Smooth muscle cell (in vitro differentiated cells): ENCODE measurements around the gene NEO1. TPM values are rescaled to one million over a fixed set of nuclear protein-coding genes. Genes with fewer than 3 reads are reported as not detected.

ENCODE experiments used
- DNase-seq: peaks from one replicate; lab custom pipeline; 2025; ENCODE audit not compliant: unreplicated experiment; lab: John Stamatoyannopoulos, UW
- H2AFZ ChIP-seq: fragments of 200-600 bp; sonication (generic); 2 replicates; pipeline ENCODE4 v1.6.0; 2016; ENCODE audit warnings: antibody characterized with exemption, low read depth, mild to moderate bottlenecking
- H3F3A ChIP-seq: fragments of 200-600 bp; sonication (generic); 2 replicates; pipeline ENCODE4 v1.6.0; 2017; ENCODE audit warnings: antibody characterized with exemption, low read depth
- H3K27ac ChIP-seq: fragments of 200-600 bp; sonication (generic); 2 replicates; pipeline ENCODE4 v1.5.1; 2016; ENCODE audit warnings: low read depth, mild to moderate bottlenecking
- H3K27me3 ChIP-seq: fragments of 200-600 bp; sonication (generic); 2 replicates; pipeline ENCODE4 v1.6.1; 2016; ENCODE audit warnings: low read depth, mild to moderate bottlenecking
- H3K36me3 ChIP-seq: fragments of 200-600 bp; sonication (generic); 2 replicates; pipeline ENCODE4 v1.5.1; 2016; ENCODE audit warnings: low read depth
- H3K4me1 ChIP-seq: fragments of 200-600 bp; sonication (generic); 2 replicates; pipeline ENCODE4 v1.5.1; 2016; ENCODE audit warnings: low read depth
- H3K4me2 ChIP-seq: fragments of 200-600 bp; sonication (generic); 2 replicates; pipeline ENCODE4 v1.6.0; 2016; ENCODE audit warnings: mild to moderate bottlenecking
- H3K4me3 ChIP-seq: fragments of 200-600 bp; sonication (generic); 2 replicates; pipeline ENCODE4 v1.5.1; 2016; ENCODE audit warnings: mild to moderate bottlenecking
- H3K79me2 ChIP-seq: fragments of 200-600 bp; sonication (generic); 2 replicates; pipeline ENCODE4 v1.6.0; 2016; ENCODE audit warnings: low read depth, mild to moderate bottlenecking
- H3K9ac ChIP-seq: fragments of 200-600 bp; sonication (generic); 2 replicates; pipeline ENCODE4 v1.6.0; 2016; ENCODE audit warnings: low read depth
- H3K9me3 ChIP-seq: fragments of 200-600 bp; sonication (generic); replicated peaks from 2 replicates; pipeline ENCODE4 v1.5.1; 2016; ENCODE audit warnings: low read depth
- H4K20me1 ChIP-seq: fragments of 200-600 bp; sonication (generic); 2 replicates; pipeline ENCODE4 v1.6.0; 2016; ENCODE audit warnings: low read depth
- CTCF ChIP-seq: fragments of 200-600 bp; sonication (generic); IDR thresholded peaks from 2 replicates; pipeline ENCODE4 v1.5.1; 2017; ENCODE audit warnings: borderline replicate concordance, mild to moderate bottlenecking, antibody characterized with exemption; ENCODE audit not compliant: insufficient read depth, poor library complexity, severe bottlenecking
- WGBS: methylation state at CpG from one replicate; pipeline ENCODE4 v1.1.7; 2016; ENCODE audit warnings: low lambda C conversion rate; 5-methylcytosine and 5-hydroxymethylcytosine counted together
- polyA plus RNA-seq: library from polyadenylated mRNA; unstranded; fragments of >200 nt; fragmentation: Nextera tagmentation; extraction: Ambion mirVana; gene quantifications from 2 replicates; pipeline ENCODE4 v1.2.1, GENCODE V29; 2016
- total RNA-seq: library from RNA; depleted of rRNA; stranded (reverse); fragments of >200 nt; gene quantifications from 2 replicates; pipeline ENCODE4 v1.2.3, GENCODE V29; 2014

The NEO1 gene
- total and polyA plus RNA-seq, 2 experiments from 2014 or later = 4.9 to 21.8 TPM

- Histone ChIP-seq H3K27me3 (no peaks in the 10 kb centered on the region), H3K36me3 (no peaks in the 10 kb centered on the region), H2AFZ (no peak overlapping the region), H3K4me1 (peaks cover 19% of the 10 kb centered on the region), H3K79me2 (no peaks in the 10 kb centered on the region), H3K9me3 (no peaks in the 10 kb centered on the region), H3K4me2 (no peak overlapping the region), H3K4me3 (no peak overlapping the region), H3K9ac (no peak overlapping the region), H3K27ac (no peak overlapping the region), H3F3A (no peaks in the 10 kb centered on the region), H4K20me1 (no peaks in the 10 kb centered on the region)
- no peak for TF ChIP-seq CTCF
- DNase-seq = no peak
- 95% methylated on average over 2 of the region's 2 CpGs for WGBS
These were observed 124.3 kb downstream of the NEO1 start for GRCh38 chr15:73176598-73176997.

GRCh38 chr15:73183071-73183470, 130.8 kb downstream of the NEO1 start:
- H3F3A ChIP-seq = no peaks in the 10 kb centered on the region
- H3K9ac ChIP-seq = no peak overlapping the region
- no peaks in the 10 kb centered on the region for H3K79me2 ChIP-seq
- no peaks in the 10 kb centered on the region for H3K36me3 ChIP-seq
- H3K4me1 ChIP-seq = no peaks in the 10 kb centered on the region
- no peak for DNase-seq
- no peaks in the 10 kb centered on the region for H3K9me3 ChIP-seq
- no peak overlapping the region for H3K27ac ChIP-seq
- H3K27me3 ChIP-seq = no peaks in the 10 kb centered on the region
- H3K4me3 ChIP-seq = no peak overlapping the region
- no peaks in the 10 kb centered on the region for H4K20me1 ChIP-seq
- WGBS = 91% methylated on average over 3 of the region's 3 CpGs
- no peak overlapping the region for H2AFZ ChIP-seq
- H3K4me2 ChIP-seq = no peak overlapping the region
- no peak for TF ChIP-seq CTCF

- H3K9me3 ChIP-seq = no peaks in the 10 kb centered on the region
- 77% methylated on average over 2 of the region's 2 CpGs for WGBS
- H3K4me2 ChIP-seq = no peak overlapping the region
- H4K20me1 ChIP-seq = no peaks in the 10 kb centered on the region
- no peak overlapping the region for H3K4me3 ChIP-seq
- no peak for DNase-seq
- H2AFZ ChIP-seq = no peak overlapping the region
- no peaks in the 10 kb centered on the region for H3K79me2 ChIP-seq
- no peak for TF ChIP-seq CTCF
- H3K9ac ChIP-seq = no peak overlapping the region
- H3K36me3 ChIP-seq = no peaks in the 10 kb centered on the region
- H3F3A ChIP-seq = no peaks in the 10 kb centered on the region
- no peaks in the 10 kb centered on the region for H3K4me1 ChIP-seq
- no peak overlapping the region for H3K27ac ChIP-seq
- H3K27me3 ChIP-seq = no peaks in the 10 kb centered on the region
These were observed 137.9 kb downstream of the NEO1 start for GRCh38 chr15:73190189-73190601.

- H3K4me3 ChIP-seq = no peak overlapping the region
- no peak overlapping the region for H3K27ac ChIP-seq
- H2AFZ ChIP-seq = no peak overlapping the region
- DNase-seq = no peak
- WGBS = 95% methylated on average over 1 of the region's 1 CpG
- no peaks in the 10 kb centered on the region for H3K36me3 ChIP-seq
- no peaks in the 10 kb centered on the region for H3K4me1 ChIP-seq
- no peaks in the 10 kb centered on the region for H3K79me2 ChIP-seq
- no peaks in the 10 kb centered on the region for H3K9me3 ChIP-seq
- H3K9ac ChIP-seq = no peak overlapping the region
- no peak for TF ChIP-seq CTCF
- no peaks in the 10 kb centered on the region for H4K20me1 ChIP-seq
- no peaks in the 10 kb centered on the region for H3F3A ChIP-seq
- H3K4me2 ChIP-seq = no peak overlapping the region
- no peaks in the 10 kb centered on the region for H3K27me3 ChIP-seq
These were observed 142.9 kb downstream of the NEO1 start for GRCh38 chr15:73195166-73195565.
